ENCODE results near the gene KCNK15.

DNA sequence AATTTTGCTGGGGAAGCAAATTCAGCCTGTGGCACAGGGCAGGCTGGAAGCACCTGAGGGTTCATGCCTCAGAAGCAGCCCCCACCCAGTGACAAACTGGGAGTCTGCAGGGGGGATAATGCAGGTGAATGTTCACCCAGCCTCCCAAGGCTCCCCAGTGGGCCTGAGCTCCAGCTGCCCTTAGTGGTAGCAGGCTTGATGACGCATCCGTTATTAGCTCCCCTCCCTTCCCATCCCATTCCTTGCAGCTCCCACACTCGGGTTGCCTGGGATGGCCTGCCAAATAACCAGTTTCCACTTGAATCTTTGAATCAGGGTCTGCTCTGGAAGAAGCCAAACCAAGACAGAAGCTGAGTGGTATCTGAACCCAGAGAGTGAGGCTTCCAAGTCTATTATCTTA is 15.8 kb downstream of the KCNK15 start:
- no peak for TF ChIP-seq POLR2A (IDR thresholded peaks at IDR 0.05; ENCODE audit: low read length)
- no peak for TF ChIP-seq GATA1 (IDR thresholded peaks at IDR 0.05; ENCODE audit: low read depth, low read length)

Measured in erythroblast (primary cell).